ENCODE results near the gene CYSRT1. TPM values are rescaled to one million over a fixed set of nuclear protein-coding genes. Genes with fewer than 3 reads are reported as not detected.

CYSRT1 gene
- 0.19 and 0.45 TPM in 2 replicates for total RNA-seq

GRCh38 chr9:137224830-137225694, at the start of gene CYSRT1:
CYSRT1 (plus strand) TSS chr9:137225174; CDS start chr9:137225622, 448 bp downstream.

GRCh38 chr9:137188490-137189296, 36.3 kb upstream of the CYSRT1 start, which contains the start of the genes ANAPC2 and SSNA1:
ANAPC2 (minus strand) TSS chr9:137188560; CDS start chr9:137188532, 28 bp downstream.
SSNA1 (plus strand) TSS chr9:137188676; CDS start chr9:137188727, 51 bp downstream.

GRCh38 chr9:137200311-137201204, 24.4 kb upstream of the CYSRT1 start, which contains the start of gene TPRN:
TPRN (minus strand) TSS chr9:137200741; CDS start chr9:137200711, 30 bp downstream.

GRCh38 chr9:137205126-137206069, 19.6 kb upstream of the CYSRT1 start, which contains the start of the genes NDOR1 and TMEM203:
NDOR1 (plus strand) TSS chr9:137205700; CDS start chr9:137205778, 78 bp downstream.
TMEM203 (minus strand) TSS chr9:137205648; CDS start chr9:137205414, 234 bp downstream.

GRCh38 chr9:137222190-137223077, 2.5 kb upstream of the CYSRT1 start, which contains the start of gene RNF208:
RNF208 (minus strand) TSS chr9:137222240; CDS start chr9:137221212, 1,028 bp downstream.

GRCh38 chr9:137227054-137227852, 2.3 kb downstream of the CYSRT1 start, which contains the start of gene RNF224:
RNF224 (plus strand) TSS chr9:137227502; CDS start chr9:137228336, 834 bp downstream.

GRCh38 chr9:137230705-137231371, 5.9 kb downstream of the CYSRT1 start, which contains the start of gene SLC34A3:
SLC34A3 (plus strand) TSS chr9:137230901; CDS start chr9:137231703, 802 bp downstream.

GRCh38 chr9:137240841-137241489, 16.0 kb downstream of the CYSRT1 start, which contains the start of gene TUBB4B:
TUBB4B (plus strand) TSS chr9:137241287; CDS start chr9:137241361, 74 bp downstream.

GRCh38 chr9:137251194-137251461, 26.2 kb downstream of the CYSRT1 start, which contains the start of gene STPG3:
STPG3 (plus strand) TSS chr9:137251286; CDS start chr9:137251287, 1 bp downstream.

GRCh38 chr9:137254624-137255447, 29.9 kb downstream of the CYSRT1 start, which contains the start of gene NELFB:
NELFB (plus strand) TSS chr9:137255327.

Other genes with a start within 250 kb of the CYSRT1 start
- gene PTGDS, start 247.7 kb upstream of the CYSRT1 start, total RNA-seq, result 0.56 TPM in 1 of 2 replicates, not detected in the other
- gene LCNL1, start 242.2 kb upstream of the CYSRT1 start, total RNA-seq, result 0.19 TPM in 1 of 2 replicates, not detected in the other
- gene PAXX, start 232.8 kb upstream of the CYSRT1 start, total RNA-seq, result 14.8 and 18.4 TPM in 2 replicates
- 0.90 and 7.6 TPM in 2 replicates for gene CLIC3, start 228.6 kb upstream of the CYSRT1 start, total RNA-seq
- 11.0 and 27.3 TPM in 2 replicates for gene ABCA2, start 196.9 kb upstream of the CYSRT1 start, total RNA-seq
- gene FUT7, start 193.1 kb upstream of the CYSRT1 start, total RNA-seq, result not detected in 2 replicates
- gene NPDC1, start 179.0 kb upstream of the CYSRT1 start, total RNA-seq, result 29.4 and 39.3 TPM in 2 replicates
- not detected in 2 replicates for gene ENTPD2, start 171.1 kb upstream of the CYSRT1 start, total RNA-seq
- 5.5 and 15.9 TPM in 2 replicates for gene SAPCD2, start 154.6 kb upstream of the CYSRT1 start, total RNA-seq
- gene UAP1L1, start 147.7 kb upstream of the CYSRT1 start, total RNA-seq, result 8.7 and 11.6 TPM in 2 replicates
- gene MAN1B1, start 138.2 kb upstream of the CYSRT1 start, total RNA-seq, result 54.5 and 71.4 TPM in 2 replicates
- 76.0 and 87.4 TPM in 2 replicates for gene DPP7, start 110.4 kb upstream of the CYSRT1 start, total RNA-seq
- gene GRIN1, start 86.0 kb upstream of the CYSRT1 start, total RNA-seq, result under 0.01 and 0.09 TPM in 2 replicates
- not detected in 2 replicates for gene LRRC26, start 55.1 kb upstream of the CYSRT1 start, total RNA-seq
- not detected in 2 replicates for gene TMEM210, start 53.1 kb upstream of the CYSRT1 start, total RNA-seq
- gene ANAPC2, start 36.6 kb upstream of the CYSRT1 start, total RNA-seq, result 21.3 and 26.8 TPM in 2 replicates
- gene SSNA1, start 36.5 kb upstream of the CYSRT1 start, total RNA-seq, result 108 and 110 TPM in 2 replicates
- gene TPRN, start 24.4 kb upstream of the CYSRT1 start, total RNA-seq, result 4.4 and 5.6 TPM in 2 replicates
- gene TMEM203, start 19.5 kb upstream of the CYSRT1 start, total RNA-seq, result 22.7 and 26.8 TPM in 2 replicates
- 2.7 and 3.7 TPM in 2 replicates for gene NDOR1, start 19.5 kb upstream of the CYSRT1 start, total RNA-seq
- 0.09 and 0.19 TPM in 2 replicates for gene RNF208, start 2.9 kb upstream of the CYSRT1 start, total RNA-seq
- under 0.01 TPM in 1 of 2 replicates, not detected in the other for gene RNF224, start 2.3 kb downstream of the CYSRT1 start, total RNA-seq
- not detected in 2 replicates for gene SLC34A3, start 5.7 kb downstream of the CYSRT1 start, total RNA-seq
- gene TUBB4B, start 16.1 kb downstream of the CYSRT1 start, total RNA-seq, result 208 and 307 TPM in 2 replicates
- gene STPG3, start 26.1 kb downstream of the CYSRT1 start, total RNA-seq, result not detected in 2 replicates
- 63.9 and 65.0 TPM in 2 replicates for gene NELFB, start 30.2 kb downstream of the CYSRT1 start, total RNA-seq
- gene TOR4A, start 52.6 kb downstream of the CYSRT1 start, total RNA-seq, result 27.3 and 27.6 TPM in 2 replicates
- gene NRARP, start 77.1 kb downstream of the CYSRT1 start, total RNA-seq, result 23.3 and 32.2 TPM in 2 replicates
- 11.7 and 19.9 TPM in 2 replicates for gene EXD3, start 198.0 kb downstream of the CYSRT1 start, total RNA-seq
- gene NOXA1, start 198.2 kb downstream of the CYSRT1 start, total RNA-seq, result 0.18 and 0.56 TPM in 2 replicates
- under 0.01 TPM in 1 of 2 replicates, not detected in the other for gene ENTPD8, start 216.2 kb downstream of the CYSRT1 start, total RNA-seq
- 16.4 and 23.6 TPM in 2 replicates for gene NSMF, start 234.2 kb downstream of the CYSRT1 start, total RNA-seq

Measured in endothelial cell of coronary artery (primary cell).